ENCODE results near the gene FARS2.

DNA sequence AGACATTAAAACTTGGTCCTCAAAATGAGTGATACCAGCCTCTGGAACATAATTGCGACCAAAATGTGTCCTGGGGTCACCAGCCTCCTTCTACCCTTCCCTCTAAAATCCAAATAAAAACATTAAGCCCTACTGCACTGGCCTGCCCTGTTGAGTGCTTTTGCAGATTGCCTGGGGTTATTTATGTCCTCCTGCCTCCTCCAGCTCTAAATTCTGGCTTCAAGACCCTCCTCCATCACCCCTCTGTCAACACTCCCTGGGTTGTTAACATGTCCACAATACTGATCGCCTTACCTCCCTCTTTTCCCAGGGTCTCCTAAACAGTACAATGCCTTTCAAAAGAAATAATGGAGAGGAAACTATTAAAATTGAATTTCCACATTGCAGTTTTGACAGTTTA, 418.0 kb downstream of the FARS2 start:
- TF ChIP-seq, protein P1, sequence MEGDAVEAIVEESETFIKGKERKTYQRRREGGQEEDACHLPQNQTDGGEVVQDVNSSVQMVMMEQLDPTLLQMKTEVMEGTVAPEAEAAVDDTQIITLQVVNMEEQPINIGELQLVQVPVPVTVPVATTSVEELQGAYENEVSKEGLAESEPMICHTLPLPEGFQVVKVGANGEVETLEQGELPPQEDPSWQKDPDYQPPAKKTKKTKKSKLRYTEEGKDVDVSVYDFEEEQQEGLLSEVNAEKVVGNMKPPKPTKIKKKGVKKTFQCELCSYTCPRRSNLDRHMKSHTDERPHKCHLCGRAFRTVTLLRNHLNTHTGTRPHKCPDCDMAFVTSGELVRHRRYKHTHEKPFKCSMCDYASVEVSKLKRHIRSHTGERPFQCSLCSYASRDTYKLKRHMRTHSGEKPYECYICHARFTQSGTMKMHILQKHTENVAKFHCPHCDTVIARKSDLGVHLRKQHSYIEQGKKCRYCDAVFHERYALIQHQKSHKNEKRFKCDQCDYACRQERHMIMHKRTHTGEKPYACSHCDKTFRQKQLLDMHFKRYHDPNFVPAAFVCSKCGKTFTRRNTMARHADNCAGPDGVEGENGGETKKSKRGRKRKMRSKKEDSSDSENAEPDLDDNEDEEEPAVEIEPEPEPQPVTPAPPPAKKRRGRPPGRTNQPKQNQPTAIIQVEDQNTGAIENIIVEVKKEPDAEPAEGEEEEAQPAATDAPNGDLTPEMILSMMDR (IDR thresholded peaks at IDR 0.05 in 2 of 3, conservative IDR thresholded peaks at IDR 0.05 in 1 of 3; ENCODE audit: borderline replicate concordance in 1 of 3, insufficient read depth in 1 of 3, low read depth in 2 of 3, low read length in 2 of 3), result no peak
- TF ChIP-seq YY1 (IDR thresholded peaks at IDR 0.05; ENCODE audit: extremely low read depth, insufficient replicate concordance, low read depth, low read length), result no peak

All from HCT116 (cell line).